Mesenteric fat pad (tissue), 1 donor: ENCODE measurements around the gene LPCAT3. TPM values are rescaled to one million over a fixed set of nuclear protein-coding genes. Genes with fewer than 3 reads are reported as not detected.

Experiments
- DNase-seq: peaks from one replicate; pipeline ENCODE4 v3.0.0-alpha.2; 2020; ENCODE audit warnings: low spot score
- total RNA-seq: library from RNA; stranded (reverse); fragmentation: NEBNext Ultra II Directional; extraction: Animal tissue kit (Norgen Biotek cat#: 25700); gene quantifications from one replicate; pipeline ENCODE4 v1.2.1, GENCODE V29; 2021
- donor health status: DM: yes; HTN: yes; CAD: no.

The LPCAT3 gene
- total RNA-seq, 1 donor from 2014 or later: 60.1 TPM

DNA sequence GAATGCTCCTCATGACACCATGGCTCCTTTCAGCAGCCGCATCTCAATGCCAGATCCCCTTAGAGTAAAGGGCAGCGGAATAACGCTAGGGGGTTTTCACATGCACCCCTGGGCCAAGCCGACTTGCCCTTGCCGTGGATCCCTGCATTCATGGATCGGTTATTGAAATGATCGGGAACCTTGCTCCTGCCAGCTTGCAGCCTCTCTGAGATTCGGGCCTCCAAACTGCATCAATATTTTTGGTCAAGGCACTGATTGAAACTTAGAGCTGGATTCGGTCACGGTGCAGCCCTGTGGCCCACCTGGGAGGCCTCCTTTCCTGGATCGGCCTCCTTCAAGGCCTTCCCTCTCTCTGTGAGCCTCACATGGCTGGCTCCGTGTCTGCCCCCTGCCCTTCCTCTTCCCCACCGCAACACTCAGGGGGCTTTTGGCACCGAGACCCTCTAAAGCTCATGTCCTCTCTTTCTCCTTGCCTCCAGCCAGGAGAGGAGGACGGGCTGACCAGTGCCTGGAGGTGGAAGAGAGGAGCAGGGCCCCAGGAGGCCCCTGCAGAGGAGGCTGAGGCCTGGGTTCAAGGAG is 65.3 kb downstream of the LPCAT3 start:
- DNase-seq: no peak

GRCh38 chr12:6952121-6952862 is 66.0 kb downstream of the LPCAT3 start:
- no peak for DNase-seq

DNA sequence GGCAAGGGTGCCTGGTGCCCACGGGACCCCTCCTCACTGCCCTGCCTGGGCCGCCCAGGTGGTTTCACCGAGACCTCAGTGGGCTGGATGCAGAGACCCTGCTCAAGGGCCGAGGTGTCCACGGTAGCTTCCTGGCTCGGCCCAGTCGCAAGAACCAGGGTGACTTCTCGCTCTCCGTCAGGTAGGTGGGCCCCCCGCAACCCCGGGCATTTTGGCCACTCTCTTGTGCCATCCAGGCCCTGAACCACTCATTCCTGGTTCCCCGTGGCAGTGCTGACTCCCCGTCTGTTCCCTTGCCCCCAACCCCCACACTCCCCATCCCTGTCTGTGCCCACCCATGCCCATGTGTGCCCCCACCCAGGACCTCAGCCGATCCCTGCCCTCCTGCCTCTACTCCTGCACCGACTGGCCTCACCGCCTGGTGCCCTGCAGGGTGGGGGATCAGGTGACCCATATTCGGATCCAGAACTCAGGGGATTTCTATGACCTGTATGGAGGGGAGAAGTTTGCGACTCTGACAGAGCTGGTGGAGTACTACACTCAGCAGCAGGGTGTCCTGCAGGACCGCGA is 66.6 kb downstream of the LPCAT3 start:
- no peak for DNase-seq

DNA sequence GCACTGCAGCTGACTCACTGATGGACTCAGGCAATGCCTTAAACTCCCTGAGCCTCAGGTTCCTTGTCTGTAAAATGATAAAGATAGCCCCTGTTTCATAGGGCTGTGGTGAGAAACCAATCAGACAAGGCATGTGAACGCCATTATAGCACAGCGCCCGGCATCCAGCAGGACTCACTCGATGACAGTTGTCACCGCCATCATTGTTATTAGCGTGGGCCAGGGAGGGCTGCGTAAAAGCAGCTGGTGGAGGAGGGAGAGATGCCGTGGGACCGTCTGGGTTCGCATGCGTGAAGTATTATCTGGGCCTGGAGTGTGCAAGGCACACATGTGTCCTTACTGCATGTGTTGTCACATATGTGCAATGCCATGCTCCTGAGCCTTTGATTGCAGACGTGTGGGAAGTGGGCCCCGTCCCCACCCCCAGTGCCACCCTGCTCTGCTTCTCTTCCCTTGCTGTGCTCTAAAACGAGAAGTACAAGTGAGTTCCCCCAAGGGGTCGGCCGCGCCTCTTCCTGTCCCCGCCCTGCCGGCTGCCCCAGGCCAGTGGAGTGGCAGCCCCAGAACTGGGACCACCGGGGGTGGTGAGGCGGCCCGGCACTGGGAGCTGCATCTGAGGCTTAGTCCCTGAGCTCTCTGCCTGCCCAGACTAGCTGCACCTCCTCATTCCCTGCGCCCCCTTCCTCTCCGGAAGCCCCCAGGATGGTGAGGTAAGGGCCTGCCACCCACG is 67.3 kb downstream of the LPCAT3 start, which contains the start of gene PTPN6:
TSS of gene PTPN6 (plus strand) at position 546 of the 730 bp plus-strand sequence. CDS start at position 703, 157 bp downstream.
- DNase-seq: no peak

- no peak for DNase-seq
Measured at GRCh38 chr12:6950401-6950801, 67.9 kb downstream of the LPCAT3 start.

DNA sequence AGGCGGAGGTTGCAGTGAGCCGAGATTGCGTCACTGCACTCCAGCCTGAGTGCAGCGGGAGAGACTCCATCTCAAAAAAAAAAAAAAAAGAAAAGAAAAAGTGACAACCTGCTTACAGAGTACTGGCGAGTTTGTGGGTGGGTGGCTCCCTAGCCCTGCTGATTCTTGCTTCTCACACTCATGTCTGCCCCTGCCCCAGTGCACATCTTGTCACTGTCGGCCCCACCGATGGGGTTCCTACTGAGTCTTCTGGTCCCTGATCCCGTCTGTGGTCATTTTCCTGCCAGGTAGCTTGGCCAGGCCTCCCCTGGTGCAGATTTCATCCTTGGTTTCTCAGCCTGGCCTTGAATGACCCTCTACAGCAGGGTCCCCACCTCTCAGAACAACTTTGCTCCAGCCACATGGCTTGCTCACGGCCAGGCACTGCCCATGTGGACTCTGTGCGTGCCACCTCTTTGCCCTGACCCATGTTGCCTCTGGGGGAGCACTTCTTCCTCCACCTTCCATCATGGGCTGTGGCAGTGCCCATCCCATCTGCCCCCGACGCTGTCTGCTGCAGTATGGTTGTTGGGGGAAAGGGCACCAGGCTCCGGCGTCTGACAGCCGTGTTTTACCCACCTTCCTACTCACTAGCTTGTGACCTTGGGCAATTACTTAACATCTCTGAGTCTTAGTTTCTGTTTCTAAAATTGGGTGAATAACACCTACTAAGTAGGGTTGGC is 69.2 kb downstream of the LPCAT3 start:
- no peak for DNase-seq

- no peak for DNase-seq
Measured at GRCh38 chr12:6947615-6948014, 70.7 kb downstream of the LPCAT3 start.

DNA sequence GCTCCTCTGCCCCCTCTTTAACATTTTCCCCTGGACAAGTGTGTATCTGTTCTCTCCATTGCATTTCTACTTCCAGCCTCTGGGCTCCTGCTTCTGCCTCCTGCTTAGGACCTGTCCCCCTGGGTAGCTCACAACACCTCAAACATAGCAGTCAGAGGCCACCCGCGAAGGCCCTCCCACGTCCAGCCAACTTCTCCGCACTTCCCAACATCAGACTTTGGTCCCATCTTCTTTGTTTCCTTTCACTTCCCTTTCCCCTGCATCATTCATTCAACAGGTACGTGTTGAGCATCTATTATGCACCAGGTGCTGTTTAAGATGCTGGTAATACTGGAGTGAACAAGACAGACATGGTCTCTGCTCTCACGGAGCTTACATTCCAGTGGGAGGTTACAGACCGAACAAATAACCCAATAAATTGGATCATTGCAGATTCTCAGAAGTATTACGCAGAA is 71.3 kb downstream of the LPCAT3 start:
- DNase-seq: no peak

- DNase-seq: no peak
Measured at GRCh38 chr12:6946033-6946919, 72.0 kb downstream of the LPCAT3 start.

DNA sequence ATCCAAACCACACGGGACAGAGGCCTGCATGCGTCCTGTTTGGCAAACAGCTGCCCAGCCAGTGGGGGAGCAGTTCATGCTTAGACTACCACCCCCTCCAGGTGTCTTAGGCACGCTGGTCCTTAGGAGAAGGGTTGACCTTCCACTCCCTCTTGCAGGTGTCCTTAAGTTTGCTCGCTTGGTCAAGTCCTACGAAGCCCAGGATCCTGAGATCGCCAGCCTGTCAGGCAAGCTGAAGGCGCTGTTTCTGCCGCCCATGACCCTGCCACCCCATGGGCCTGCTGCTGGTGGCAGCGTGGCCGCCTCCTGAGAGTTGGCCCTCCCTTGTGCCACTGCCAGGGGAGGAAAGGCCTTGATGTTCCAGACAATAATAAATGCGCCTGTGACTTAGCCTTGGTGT is 72.7 kb downstream of the LPCAT3 start:
- DNase-seq: no peak

GRCh38 chr12:6944381-6945186 is 73.7 kb downstream of the LPCAT3 start:
- DNase-seq: peak; percentile 96

GRCh38 chr12:6943722-6944380 is 74.4 kb downstream of the LPCAT3 start, which contains the start of the genes C12orf57 and RNU7-1:
C12orf57 (plus strand) TSS chr12:6944022; CDS start chr12:6944122, 100 bp downstream.
RNU7-1 (plus strand) TSS chr12:6943816.
- DNase-seq: no peak

DNA sequence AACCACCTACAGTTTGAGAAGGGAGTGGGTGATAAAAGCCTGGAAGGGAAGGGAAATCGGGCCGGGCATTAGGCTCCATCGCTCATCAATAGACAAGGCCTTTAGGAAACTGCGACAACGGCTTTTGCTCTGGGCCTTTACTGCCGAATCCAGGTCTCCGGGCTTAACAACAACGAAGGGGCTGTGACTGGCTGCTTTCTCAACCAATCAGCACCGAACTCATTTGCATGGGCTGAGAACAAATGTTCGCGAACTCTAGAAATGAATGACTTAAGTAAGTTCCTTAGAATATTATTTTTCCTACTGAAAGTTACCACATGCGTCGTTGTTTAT is 74.9 kb downstream of the LPCAT3 start:
- DNase-seq: no peak

DNA sequence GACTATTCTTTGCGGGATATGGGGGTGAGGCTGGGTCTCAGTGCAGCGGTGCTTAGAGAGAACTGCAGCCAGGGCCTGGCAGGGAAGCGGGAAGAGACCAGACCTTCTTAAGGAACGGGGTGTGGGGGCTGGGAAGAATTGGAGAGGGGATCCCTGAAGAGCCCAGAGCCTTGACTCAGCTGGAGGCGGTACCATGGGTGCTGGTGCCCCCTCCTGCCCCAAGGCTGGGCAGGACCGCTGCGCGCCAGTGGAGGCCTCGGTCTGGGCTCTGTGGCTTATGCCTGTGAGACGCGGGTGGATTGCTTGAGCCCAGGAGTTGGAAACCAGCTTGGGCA is 76.0 kb downstream of the LPCAT3 start:
- no peak for DNase-seq

GRCh38 chr12:6941782-6942181 is 76.5 kb downstream of the LPCAT3 start:
- no peak for DNase-seq

DNA sequence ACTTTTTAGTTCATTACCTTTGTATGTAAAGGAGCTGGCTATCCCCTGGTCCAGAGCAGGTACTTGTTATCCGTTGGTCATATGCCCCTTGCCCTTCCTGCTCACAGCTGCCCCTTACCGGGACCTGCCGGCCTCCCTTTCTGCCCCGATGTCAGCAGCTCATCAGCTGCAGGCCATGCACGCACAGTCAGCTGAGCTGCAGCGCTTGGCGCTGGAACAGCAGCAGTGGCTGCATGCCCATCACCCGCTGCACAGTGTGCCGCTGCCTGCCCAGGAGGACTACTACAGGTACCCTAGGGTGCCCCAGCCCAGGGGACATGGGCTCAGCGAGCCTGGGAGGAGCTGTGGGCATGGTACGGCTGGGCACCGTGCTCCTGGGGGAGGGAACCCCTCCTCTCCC is 77.0 kb downstream of the LPCAT3 start:
- no peak for DNase-seq

- DNase-seq: no peak
Measured at GRCh38 chr12:6939191-6939540, 79.1 kb downstream of the LPCAT3 start.

GRCh38 chr12:6938353-6939190 is 79.7 kb downstream of the LPCAT3 start:
- DNase-seq: no peak
